ENCODE data around the gene PCYT1B. TPM values are rescaled to one million over a fixed set of nuclear protein-coding genes. Genes with fewer than 3 reads are reported as not detected.
"Not testable (repeated sequence)": the region's sequence is repeated elsewhere in the genome, so short reads cannot be mapped to it uniquely, and the experiment has no call there.

Gene PCYT1B
- total and polyA plus RNA-seq, 4 experiments from 2014 or later, result not detected

DNA sequence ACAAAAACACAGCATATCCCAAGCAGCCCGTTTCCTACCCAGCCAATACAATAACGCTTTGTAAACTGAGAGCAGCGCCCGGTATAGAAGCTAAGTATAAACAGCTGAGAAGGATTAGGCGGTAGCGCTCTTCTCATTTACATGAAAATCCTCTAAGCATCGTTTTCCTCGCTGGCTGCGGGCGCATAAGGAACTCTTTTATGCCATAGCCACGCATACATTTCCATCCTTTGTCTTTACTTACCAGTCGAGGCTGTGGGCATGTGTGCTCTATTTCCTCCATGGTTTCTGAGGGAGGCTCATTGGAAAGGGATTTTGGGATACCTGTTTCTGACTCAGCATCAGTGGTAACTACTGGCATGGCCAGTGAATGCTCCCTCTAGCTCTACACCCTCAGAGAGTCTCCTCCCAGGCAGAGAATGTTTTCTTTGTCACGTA lies 383 bp downstream of the PCYT1B start:
- intact Hi-C loops (cut with micrococcal nuclease), result no loop called here
- H3K36me3 Mint-ChIP-seq, result no peaks in the 10 kb centered on the region
- peak overlapping the region in 5 of 7 donors; percentile 18 to 89 (median 74) for H3K27ac Mint-ChIP-seq
- H3K27me3 Mint-ChIP-seq, result peaks cover 10 to 11% of the 10 kb centered on the region in 2 donors
- H3K27me3 ChIP-seq (ENCODE audit: insufficient read depth, low read length), result no peaks in the 10 kb centered on the region
- peak overlapping the region; percentile 72 to 87 (median 78) for H3K4me3 Mint-ChIP-seq
- no peaks in the 10 kb centered on the region for H3K9me3 Mint-ChIP-seq
- CTCF ChIA-PET (ENCODE audit: partially characterized antibody), result interaction anchor here (1.0 kb wide), 2 partner anchors 9 to 275 kb away, joined by 3 to 4 read pairs; no protein-coding TSS in a partner anchor
- POLR2A ChIA-PET (ENCODE audit: partially characterized antibody), result no interaction called here
- peaks cover 9% of the 10 kb centered on the region for H3K4me1 ChIP-seq (ENCODE audit: insufficient read depth, low read length)
- H3K36me3 ChIP-seq (ENCODE audit: insufficient read depth, low read length), result no peaks in the 10 kb centered on the region
- no peaks in the 10 kb centered on the region for H3K9me3 ChIP-seq (ENCODE audit: control insufficient read depth in 1 of 2, low read length in 2 of 2)
- peaks cover 10 to 15% (median 12%) of the 10 kb centered on the region in 4 donors for H3K4me1 Mint-ChIP-seq
- H3K4me3 ChIP-seq (ENCODE audit: low read length in 2 of 2), result no peak overlapping the region
- no peak overlapping the region for H3K27ac ChIP-seq (ENCODE audit: low read depth, low read length)
- DNase-seq, result no peak

- no peaks in the 10 kb centered on the region for H3K9me3 Mint-ChIP-seq
- H3K27ac Mint-ChIP-seq, result no peak overlapping the region
- peak overlapping the region in 5 of 8 donors; percentile 21 to 53 (median 33) for H3K4me3 Mint-ChIP-seq
- H3K36me3 Mint-ChIP-seq, result no peaks in the 10 kb centered on the region
- ChIA-PET CTCF (ENCODE audit: partially characterized antibody) (interaction anchor here (1.0 kb wide), 2 partner anchors 10 to 274 kb away, joined by 3 to 4 read pairs; no protein-coding TSS in a partner anchor), POLR2A (ENCODE audit: partially characterized antibody) (interaction anchor here (0.6 kb wide), 1 partner anchor 181 kb away, joined by 3 read pairs; the partner anchor contains the start of gene PDK3)
- no peak for DNase-seq
- Histone ChIP-seq H3K27ac (ENCODE audit: low read depth, low read length) (no peak overlapping the region), H3K27me3 (ENCODE audit: insufficient read depth, low read length) (no peaks in the 10 kb centered on the region), H3K4me1 (ENCODE audit: insufficient read depth, low read length) (peaks cover 9% of the 10 kb centered on the region), H3K36me3 (ENCODE audit: insufficient read depth, low read length) (no peaks in the 10 kb centered on the region), H3K9me3 (ENCODE audit: control insufficient read depth in 1 of 2, low read length in 2 of 2) (no peaks in the 10 kb centered on the region), H3K4me3 (ENCODE audit: low read length in 2 of 2) (no peak overlapping the region)
- intact Hi-C loops (cut with micrococcal nuclease), result no loop called here
- peaks cover 10 to 11% of the 10 kb centered on the region in 2 donors for H3K27me3 Mint-ChIP-seq
- peaks cover 10 to 15% (median 12%) of the 10 kb centered on the region in 4 donors for H3K4me1 Mint-ChIP-seq
Observed at GRCh38 chrX:24646006-24646405, 1.1 kb downstream of the PCYT1B start.

DNA sequence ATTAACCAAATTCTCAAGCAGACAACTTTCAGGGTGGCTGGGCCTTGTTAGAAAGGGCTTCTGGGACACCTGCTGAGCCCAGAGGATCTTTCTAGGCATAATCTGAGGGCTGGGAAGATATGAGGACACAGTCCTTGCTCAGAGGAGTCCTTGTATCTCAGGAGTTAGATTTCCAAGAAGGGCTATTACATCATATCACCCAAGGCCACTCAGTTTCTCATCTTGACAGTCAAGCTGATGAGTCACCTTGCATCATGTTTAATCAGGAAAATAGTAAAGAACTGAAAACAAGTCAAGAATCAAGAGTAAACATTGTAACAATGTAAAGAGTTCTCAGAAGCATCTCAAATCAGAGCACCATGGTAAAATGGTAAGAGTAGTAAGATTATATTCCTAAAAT lies 4.0 kb downstream of the PCYT1B start:
- Mint-ChIP-seq H3K4me3 (no peak overlapping the region), H3K27me3 (peaks cover 3 to 12% of the 10 kb centered on the region in 2 donors), H3K4me1 (peaks cover 10 to 15% (median 12%) of the 10 kb centered on the region in 4 donors), H3K9me3 (no peaks in the 10 kb centered on the region), H3K27ac (no peak overlapping the region), H3K36me3 (no peaks in the 10 kb centered on the region)
- Histone ChIP-seq H3K4me3 (ENCODE audit: low read length in 2 of 2) (no peak overlapping the region), H3K36me3 (ENCODE audit: insufficient read depth, low read length) (no peaks in the 10 kb centered on the region), H3K9me3 (ENCODE audit: control insufficient read depth in 1 of 2, low read length in 2 of 2) (no peaks in the 10 kb centered on the region), H3K4me1 (ENCODE audit: insufficient read depth, low read length) (peaks cover 9% of the 10 kb centered on the region), H3K27ac (ENCODE audit: low read depth, low read length) (no peak overlapping the region), H3K27me3 (ENCODE audit: insufficient read depth, low read length) (no peaks in the 10 kb centered on the region)
- ChIA-PET POLR2A (ENCODE audit: partially characterized antibody) (no interaction called here), CTCF (ENCODE audit: partially characterized antibody) (no interaction called here)
- DNase-seq, result no peak
- intact Hi-C loops (cut with micrococcal nuclease), result no loop called here

DNA sequence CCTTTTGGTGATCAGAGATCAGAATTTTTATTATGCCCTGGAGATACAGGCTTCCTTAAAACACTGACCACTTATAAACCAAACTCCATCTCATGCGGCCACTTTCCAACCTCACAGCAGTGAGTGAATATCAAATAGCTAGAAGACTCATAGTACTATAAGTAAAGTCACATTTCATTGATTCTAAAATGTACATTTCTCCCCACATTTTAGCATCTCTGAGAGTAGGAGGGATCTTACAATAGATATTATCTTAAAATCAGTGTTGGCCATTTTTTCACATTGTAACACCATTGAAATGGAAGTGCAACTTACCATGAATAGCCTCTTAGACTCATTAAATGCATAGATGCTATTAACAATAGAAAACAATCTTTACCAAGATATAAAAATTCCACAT lies 17.4 kb downstream of the PCYT1B start:
- no peak overlapping the region for H3K27ac ChIP-seq (ENCODE audit: low read depth, low read length)
- H3K27me3 ChIP-seq (ENCODE audit: insufficient read depth, low read length), result no peaks in the 10 kb centered on the region
- no peak for DNase-seq
- intact Hi-C loops (cut with micrococcal nuclease), result no loop called here
- H3K36me3 ChIP-seq (ENCODE audit: insufficient read depth, low read length), result no peaks in the 10 kb centered on the region
- no peak overlapping the region for H3K4me3 ChIP-seq (ENCODE audit: low read length in 2 of 2)
- Mint-ChIP-seq H3K9me3 (no peaks in the 10 kb centered on the region), H3K36me3 (no peaks in the 10 kb centered on the region), H3K4me1 (no peaks in the 10 kb centered on the region), H3K27me3 (peaks cover 6 to 8% of the 10 kb centered on the region in 2 donors), H3K4me3 (no peak overlapping the region), H3K27ac (no peak overlapping the region)
- CTCF ChIA-PET (ENCODE audit: partially characterized antibody), result no interaction called here
- H3K9me3 ChIP-seq (ENCODE audit: control insufficient read depth in 1 of 2, low read length in 2 of 2), result no peaks in the 10 kb centered on the region
- no peaks in the 10 kb centered on the region for H3K4me1 ChIP-seq (ENCODE audit: insufficient read depth, low read length)
- POLR2A ChIA-PET (ENCODE audit: partially characterized antibody), result no interaction called here

DNA sequence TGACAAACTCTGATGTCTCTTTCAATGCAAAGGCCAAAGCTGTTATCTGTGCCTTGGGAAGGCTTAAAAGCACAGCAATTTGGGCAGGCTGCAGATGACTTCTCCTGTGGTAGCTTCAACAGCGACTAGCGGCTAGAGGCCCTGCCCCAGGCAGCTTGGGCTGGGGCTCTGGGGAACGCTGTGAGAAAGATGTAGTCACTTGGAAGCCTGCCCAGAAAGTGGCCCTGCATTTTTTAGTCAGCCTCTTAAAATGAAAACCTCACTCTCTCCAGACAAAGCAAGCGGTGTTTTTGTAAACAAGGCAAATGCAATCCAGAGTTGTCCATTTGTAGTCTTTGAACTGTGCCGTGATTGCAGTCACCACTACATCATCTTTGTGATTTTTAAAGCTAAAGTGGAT lies 27.5 kb downstream of the PCYT1B start:
- CTCF ChIA-PET (ENCODE audit: partially characterized antibody), result no interaction called here
- intact Hi-C loops (cut with micrococcal nuclease), result no loop called here
- Mint-ChIP-seq H3K4me1 (no peaks in the 10 kb centered on the region), H3K4me3 (no peak overlapping the region), H3K36me3 (no peaks in the 10 kb centered on the region), H3K9me3 (no peaks in the 10 kb centered on the region), H3K27me3 (no peaks in the 10 kb centered on the region), H3K27ac (no peak overlapping the region)
- DNase-seq, result no peak
- H3K27ac ChIP-seq (ENCODE audit: low read depth, low read length), result no peak overlapping the region
- H3K27me3 ChIP-seq (ENCODE audit: insufficient read depth, low read length), result no peaks in the 10 kb centered on the region
- no peaks in the 10 kb centered on the region for H3K4me1 ChIP-seq (ENCODE audit: insufficient read depth, low read length)
- POLR2A ChIA-PET (ENCODE audit: partially characterized antibody), result no interaction called here
- H3K36me3 ChIP-seq (ENCODE audit: insufficient read depth, low read length), result no peaks in the 10 kb centered on the region
- no peaks in the 10 kb centered on the region for H3K9me3 ChIP-seq (ENCODE audit: control insufficient read depth in 1 of 2, low read length in 2 of 2)
- no peak overlapping the region for H3K4me3 ChIP-seq (ENCODE audit: low read length in 2 of 2)

GRCh38 chrX:24610516-24610915 lies 36.6 kb downstream of the PCYT1B start:
- Histone ChIP-seq H3K27me3 (ENCODE audit: insufficient read depth, low read length) (no peaks in the 10 kb centered on the region), H3K27ac (ENCODE audit: low read depth, low read length) (no peak overlapping the region), H3K4me3 (ENCODE audit: low read length in 2 of 2) (no peak overlapping the region), H3K36me3 (ENCODE audit: insufficient read depth, low read length) (no peaks in the 10 kb centered on the region), H3K9me3 (ENCODE audit: control insufficient read depth in 1 of 2, low read length in 2 of 2) (no peaks in the 10 kb centered on the region), H3K4me1 (ENCODE audit: insufficient read depth, low read length) (no peaks in the 10 kb centered on the region)
- intact Hi-C loops (cut with micrococcal nuclease), result no loop called here
- no peaks in the 10 kb centered on the region for H3K9me3 Mint-ChIP-seq
- H3K4me3 Mint-ChIP-seq, result no peak overlapping the region
- H3K4me1 Mint-ChIP-seq, result no peaks in the 10 kb centered on the region
- CTCF ChIA-PET (ENCODE audit: partially characterized antibody), result no interaction called here
- no peak overlapping the region for H3K27ac Mint-ChIP-seq
- H3K27me3 Mint-ChIP-seq, result peaks cover 0 to 3% of the 10 kb centered on the region in 2 donors
- DNase-seq, result no peak
- POLR2A ChIA-PET (ENCODE audit: partially characterized antibody), result no interaction called here
- no peaks in the 10 kb centered on the region for H3K36me3 Mint-ChIP-seq

DNA sequence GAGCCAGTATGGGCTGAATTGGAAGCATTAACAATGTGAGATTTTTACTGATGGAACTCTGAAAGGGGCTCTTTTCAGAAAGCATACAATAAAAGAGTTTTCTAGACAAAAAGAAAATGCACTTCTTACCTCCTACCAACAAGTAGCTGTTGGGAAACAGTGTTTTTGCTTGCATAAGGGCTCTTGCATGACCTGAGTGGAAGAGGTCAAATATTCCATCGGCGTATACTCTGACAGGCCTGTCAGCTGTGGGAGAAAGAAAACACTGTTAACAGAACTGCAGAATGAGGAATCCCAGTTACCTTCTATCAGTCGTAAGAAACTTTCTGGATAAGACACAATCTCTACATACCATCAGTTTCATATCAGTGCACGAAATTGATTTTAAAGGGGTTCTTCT lies 39.5 kb downstream of the PCYT1B start:
- Histone ChIP-seq H3K36me3 (ENCODE audit: insufficient read depth, low read length) (no peaks in the 10 kb centered on the region), H3K27ac (ENCODE audit: low read depth, low read length) (no peak overlapping the region), H3K9me3 (ENCODE audit: control insufficient read depth in 1 of 2, low read length in 2 of 2) (no peaks in the 10 kb centered on the region), H3K4me1 (ENCODE audit: insufficient read depth, low read length) (no peaks in the 10 kb centered on the region), H3K27me3 (ENCODE audit: insufficient read depth, low read length) (no peaks in the 10 kb centered on the region), H3K4me3 (ENCODE audit: low read length in 2 of 2) (no peak overlapping the region)
- DNase-seq, result no peak
- intact Hi-C loops (cut with micrococcal nuclease), result no loop called here
- POLR2A ChIA-PET (ENCODE audit: partially characterized antibody), result no interaction called here
- peaks cover 0 to 7% of the 10 kb centered on the region in 2 donors for H3K27me3 Mint-ChIP-seq
- no peak overlapping the region for H3K4me3 Mint-ChIP-seq
- H3K9me3 Mint-ChIP-seq, result no peaks in the 10 kb centered on the region
- H3K27ac Mint-ChIP-seq, result no peak overlapping the region
- no peaks in the 10 kb centered on the region for H3K4me1 Mint-ChIP-seq
- no peaks in the 10 kb centered on the region for H3K36me3 Mint-ChIP-seq
- CTCF ChIA-PET (ENCODE audit: partially characterized antibody), result no interaction called here

DNA sequence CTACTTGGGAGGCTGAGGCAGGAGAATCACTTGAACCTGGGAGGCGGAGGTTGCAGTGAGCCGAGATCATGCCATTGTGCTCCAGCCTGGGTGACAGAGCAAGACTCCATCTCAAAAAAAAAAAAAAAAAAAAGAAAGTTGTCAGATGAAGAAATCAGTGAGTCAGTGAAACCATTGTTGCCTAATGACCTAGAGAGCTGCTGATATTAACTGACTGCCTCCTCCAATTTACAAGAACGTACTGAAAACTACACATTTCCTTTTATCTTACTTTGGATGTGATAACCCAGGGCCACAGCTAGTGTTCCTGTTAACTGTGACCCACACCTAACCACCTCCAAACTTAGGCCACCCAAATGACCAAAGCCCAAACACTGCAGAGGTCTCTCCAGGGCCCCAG lies 41.2 kb downstream of the PCYT1B start:
- H3K36me3 Mint-ChIP-seq; H3K27ac ChIP-seq (ENCODE audit: low read depth, low read length); H3K4me3 ChIP-seq (ENCODE audit: low read length in 2 of 2); H3K4me1 Mint-ChIP-seq; H3K9me3 ChIP-seq (ENCODE audit: control insufficient read depth in 1 of 2, low read length in 2 of 2); H3K9me3 Mint-ChIP-seq; intact Hi-C loops (cut with micrococcal nuclease); H3K36me3 ChIP-seq (ENCODE audit: insufficient read depth, low read length); CTCF ChIA-PET (ENCODE audit: partially characterized antibody); H3K27me3 ChIP-seq (ENCODE audit: insufficient read depth, low read length); DNase-seq; POLR2A ChIA-PET (ENCODE audit: partially characterized antibody); H3K27me3 Mint-ChIP-seq; H3K4me3 Mint-ChIP-seq; H3K27ac Mint-ChIP-seq; H3K4me1 ChIP-seq (ENCODE audit: insufficient read depth, low read length): not testable (repeated sequence)

All from CD4-positive, alpha-beta memory T cell (primary cell).